Measurements from ENCODE around the gene EXOSC9.
A peak's percentile ranks its signal among the peaks of the same experiment; 100 is the strongest.

The EXOSC9 gene

GRCh38 chr4:121786221-121786620 lies 14.9 kb upstream of the EXOSC9 start:
- H3K4me3 ChIP-seq (ENCODE audit: low read depth, low read length), result no peak overlapping the region

GRCh38 chr4:121788896-121789295 lies 12.2 kb upstream of the EXOSC9 start:
- H3K4me3 ChIP-seq (ENCODE audit: low read depth, low read length), result no peak overlapping the region

GRCh38 chr4:121789455-121789854 lies 11.7 kb upstream of the EXOSC9 start:
- H3K4me3 ChIP-seq (ENCODE audit: low read depth, low read length), result no peak overlapping the region

- H3K4me3 ChIP-seq (ENCODE audit: low read depth, low read length), result no peak overlapping the region
These were observed 10.9 kb upstream of the EXOSC9 start for GRCh38 chr4:121789960-121790829.

GRCh38 chr4:121790976-121791375 lies 10.1 kb upstream of the EXOSC9 start:
- H3K4me3 ChIP-seq (ENCODE audit: low read depth, low read length), result no peak overlapping the region

- no peak overlapping the region for H3K4me3 ChIP-seq (ENCODE audit: low read depth, low read length)
These were observed 9.6 kb upstream of the EXOSC9 start for GRCh38 chr4:121791481-121791880.

GRCh38 chr4:121792966-121793365 lies 8.2 kb upstream of the EXOSC9 start:
- H3K4me3 ChIP-seq (ENCODE audit: low read depth, low read length), result no peak overlapping the region

- H3K4me3 ChIP-seq (ENCODE audit: low read depth, low read length), result no peak overlapping the region
These were observed 6.5 kb upstream of the EXOSC9 start for GRCh38 chr4:121794505-121795188.

- H3K4me3 ChIP-seq (ENCODE audit: low read depth, low read length), result no peak overlapping the region
These were observed 4.8 kb upstream of the EXOSC9 start for GRCh38 chr4:121796283-121796682.

- no peak overlapping the region for H3K4me3 ChIP-seq (ENCODE audit: low read depth, low read length)
These were observed 1.8 kb upstream of the EXOSC9 start for GRCh38 chr4:121799208-121799823.

GRCh38 chr4:121799867-121800501 lies 1.1 kb upstream of the EXOSC9 start:
- H3K4me3 ChIP-seq (ENCODE audit: low read depth, low read length), result no peak overlapping the region

GRCh38 chr4:121800638-121800960 lies 524 bp upstream of the EXOSC9 start:
- peak overlapping the region; percentile 95 for H3K4me3 ChIP-seq (ENCODE audit: low read depth, low read length)

- peak overlapping the region; percentile 95 for H3K4me3 ChIP-seq (ENCODE audit: low read depth, low read length)
These were observed 572 bp downstream of the EXOSC9 start for GRCh38 chr4:121801715-121802075.

GRCh38 chr4:121806411-121806810 lies 5.3 kb downstream of the EXOSC9 start:
- H3K4me3 ChIP-seq (ENCODE audit: low read depth, low read length), result no peak overlapping the region

- H3K4me3 ChIP-seq (ENCODE audit: low read depth, low read length), result no peak overlapping the region
These were observed 10.0 kb downstream of the EXOSC9 start for GRCh38 chr4:121811122-121811521.

GRCh38 chr4:121814756-121815155 lies 13.6 kb downstream of the EXOSC9 start:
- H3K4me3 ChIP-seq (ENCODE audit: low read depth, low read length), result no peak overlapping the region

GRCh38 chr4:121817006-121817405 lies 15.9 kb downstream of the EXOSC9 start:
- no peak overlapping the region for H3K4me3 ChIP-seq (ENCODE audit: low read depth, low read length)

- no peak overlapping the region for H3K4me3 ChIP-seq (ENCODE audit: low read depth, low read length)
These were observed 16.6 kb downstream of the EXOSC9 start for GRCh38 chr4:121817701-121818100.

GRCh38 chr4:121818215-121818614 lies 17.1 kb downstream of the EXOSC9 start:
- no peak overlapping the region for H3K4me3 ChIP-seq (ENCODE audit: low read depth, low read length)

- no peak overlapping the region for H3K4me3 ChIP-seq (ENCODE audit: low read depth, low read length)
These were observed 18.3 kb downstream of the EXOSC9 start for GRCh38 chr4:121819216-121819965.

GRCh38 chr4:121822047-121822446 lies 20.9 kb downstream of the EXOSC9 start:
- peak overlapping the region; percentile 79 for H3K4me3 ChIP-seq (ENCODE audit: low read depth, low read length)

All from iPS-11a (cell line).